ENCODE measurements around the gene SDCBP2.
A peak's percentile ranks its signal among the peaks of the same experiment; 100 is the strongest.

The SDCBP2 gene

GRCh38 chr20:1328680-1329330 lies at the start of gene SDCBP2:
SDCBP2 (minus strand) TSS chr20:1329139; CDS start chr20:1320416, 8,723 bp downstream.
- DNase-seq, result peak; percentile 17

DNA sequence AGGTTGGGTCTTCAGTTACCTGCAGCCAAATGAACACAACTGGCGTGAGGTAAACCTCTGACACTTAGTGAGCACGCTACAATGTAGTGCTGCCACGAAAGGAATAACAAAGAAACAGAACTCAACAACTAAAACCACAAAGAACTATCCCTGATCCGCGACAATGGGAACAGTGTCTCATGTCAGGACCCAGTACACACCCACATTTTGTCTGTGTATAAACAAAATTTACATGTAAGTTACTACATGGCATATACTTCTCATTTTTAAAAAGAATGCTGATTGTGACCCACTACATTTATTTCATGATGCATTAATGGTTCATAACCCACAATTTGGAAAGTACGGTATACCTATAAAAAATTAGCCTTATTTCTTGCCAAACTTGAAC lies 49.8 kb upstream of the SDCBP2 start:
- DNase-seq, result no peak

DNA sequence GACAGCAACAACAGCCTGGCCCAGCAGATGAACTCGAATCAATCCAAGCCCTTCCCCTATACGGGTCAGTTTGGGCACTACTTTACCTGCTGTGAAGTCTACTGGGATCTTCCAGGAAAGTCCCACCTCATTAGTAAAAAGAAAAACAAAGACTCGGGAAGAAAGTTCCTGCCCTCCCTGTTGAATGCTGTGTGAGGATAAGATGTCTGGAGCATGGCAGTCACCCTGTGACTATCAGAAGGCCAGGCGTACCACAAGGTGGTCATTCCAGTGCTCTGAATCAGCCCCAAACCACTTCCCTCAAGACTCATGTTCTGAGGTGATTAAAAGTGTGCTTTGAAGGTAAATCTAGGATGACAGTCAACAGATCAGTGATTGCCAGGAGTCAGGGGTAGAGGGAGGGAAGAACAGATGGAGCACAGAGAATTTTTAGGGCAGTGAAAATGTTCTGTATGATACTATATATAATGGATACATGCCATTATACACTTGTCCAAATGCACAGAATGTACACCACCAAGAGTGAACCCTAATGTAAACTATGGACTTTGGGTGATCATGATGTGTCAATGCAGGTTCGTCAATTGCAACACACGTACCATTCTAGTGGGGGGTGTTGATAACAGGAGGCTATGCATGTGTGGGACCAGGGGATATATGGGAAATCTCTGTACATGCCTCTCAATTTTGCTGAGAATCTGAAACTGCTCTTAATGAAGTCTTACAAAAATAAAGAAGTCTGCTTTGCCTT lies 49.2 kb upstream of the SDCBP2 start:
- DNase-seq, result no peak

DNA sequence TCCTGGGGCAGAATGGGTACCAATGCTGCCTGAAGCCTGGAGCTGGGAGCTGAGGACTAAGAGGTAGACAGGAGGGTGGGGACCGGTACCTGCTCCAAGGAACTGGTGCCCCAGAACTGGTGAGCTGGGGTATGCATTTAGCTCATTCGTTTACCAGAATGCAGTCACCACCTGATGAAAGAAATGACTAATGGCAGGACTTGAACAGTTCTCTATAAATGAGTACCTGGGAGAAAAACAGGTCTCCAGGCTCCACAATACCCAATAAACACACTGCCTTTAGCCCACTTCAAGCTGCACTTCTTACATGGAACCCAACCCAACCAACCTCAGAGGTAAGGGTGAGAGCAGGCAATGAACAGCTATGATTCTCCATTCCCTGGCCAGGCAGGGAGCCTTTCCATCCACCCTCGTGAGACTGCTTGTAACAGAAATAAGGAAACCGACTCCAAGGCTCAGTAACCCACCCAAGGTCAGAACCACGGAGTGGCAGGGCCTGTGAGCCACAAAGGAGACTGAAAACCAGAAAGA lies 48.5 kb upstream of the SDCBP2 start:
- DNase-seq, result no peak

GRCh38 chr20:1376408-1377270 lies 47.7 kb upstream of the SDCBP2 start:
- DNase-seq, result no peak

DNA sequence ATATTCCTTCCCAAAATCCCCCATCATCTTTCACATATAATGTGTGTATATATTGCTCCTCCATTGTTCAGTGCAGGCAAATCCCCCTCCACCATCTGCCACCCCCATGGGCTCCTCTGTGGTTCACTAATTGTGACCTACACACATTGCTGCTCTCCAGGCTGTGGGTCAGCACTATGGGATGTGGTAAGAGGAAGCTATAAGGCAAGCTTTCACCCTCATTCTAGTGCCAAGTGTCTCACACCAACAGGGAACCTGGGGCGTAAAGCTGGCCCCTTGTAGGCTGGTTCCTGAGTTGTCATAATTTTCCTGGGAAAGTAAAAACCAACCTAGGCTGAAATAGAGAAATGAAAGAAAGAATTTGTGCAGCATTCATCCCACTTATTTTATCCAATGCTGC lies 47.1 kb upstream of the SDCBP2 start:
- no peak for DNase-seq

DNA sequence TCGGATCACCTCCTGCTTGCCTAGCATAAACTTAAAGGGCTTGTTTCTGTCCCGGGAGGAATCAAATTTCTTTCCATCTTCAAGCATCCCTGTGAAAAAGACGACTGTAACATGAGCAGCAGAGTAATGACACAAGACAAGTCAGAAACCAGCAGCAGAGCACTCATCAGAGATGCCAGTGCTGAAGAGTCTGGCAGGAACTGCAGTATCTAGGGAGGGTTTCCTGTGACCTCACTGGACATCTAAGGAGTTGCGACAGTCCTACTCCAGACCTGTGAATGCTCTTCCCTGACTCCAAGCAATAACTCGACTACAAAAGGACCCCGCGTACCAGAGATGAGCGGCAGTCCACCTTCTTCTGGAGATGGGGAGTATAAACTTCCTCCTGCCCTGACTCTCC lies 46.6 kb upstream of the SDCBP2 start:
- DNase-seq, result no peak

DNA sequence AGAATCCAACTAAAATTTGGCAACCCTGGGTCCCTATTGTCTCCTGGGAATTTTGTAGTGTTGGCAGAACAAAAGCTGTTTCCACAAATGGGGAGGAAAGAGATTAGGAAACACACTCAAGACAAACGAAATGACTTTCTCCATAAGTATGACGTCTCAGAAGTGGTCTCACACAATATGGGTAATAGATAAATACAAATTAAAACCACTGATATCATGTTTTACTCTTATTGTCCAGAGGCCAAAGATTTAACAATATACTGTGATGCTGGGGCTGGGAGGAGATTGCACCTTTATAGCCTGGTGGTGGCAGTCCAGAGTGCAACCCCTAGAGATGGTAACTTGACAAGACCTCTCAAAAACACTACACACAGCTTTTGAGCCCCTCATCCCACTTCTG lies 45.3 kb upstream of the SDCBP2 start:
- DNase-seq, result no peak

DNA sequence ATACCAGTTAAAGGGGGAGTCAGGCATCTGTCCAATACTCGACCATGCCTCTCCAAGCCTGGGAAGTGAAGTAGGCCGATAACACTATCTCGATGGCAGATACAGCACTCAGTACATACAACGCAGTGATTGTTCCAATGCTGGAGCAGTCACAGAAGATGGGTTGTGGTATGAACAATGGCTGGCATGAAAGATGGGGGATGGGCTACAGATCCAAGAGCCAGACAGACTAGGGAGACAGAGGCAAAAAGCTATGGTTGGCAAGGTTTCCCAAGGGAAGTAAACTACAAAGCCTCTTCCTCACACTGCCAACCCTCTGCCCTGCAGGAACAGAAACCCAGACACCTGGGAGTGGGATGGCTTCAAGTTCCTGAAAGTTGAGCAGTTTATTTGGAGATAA lies 44.7 kb upstream of the SDCBP2 start:
- DNase-seq, result no peak

DNA sequence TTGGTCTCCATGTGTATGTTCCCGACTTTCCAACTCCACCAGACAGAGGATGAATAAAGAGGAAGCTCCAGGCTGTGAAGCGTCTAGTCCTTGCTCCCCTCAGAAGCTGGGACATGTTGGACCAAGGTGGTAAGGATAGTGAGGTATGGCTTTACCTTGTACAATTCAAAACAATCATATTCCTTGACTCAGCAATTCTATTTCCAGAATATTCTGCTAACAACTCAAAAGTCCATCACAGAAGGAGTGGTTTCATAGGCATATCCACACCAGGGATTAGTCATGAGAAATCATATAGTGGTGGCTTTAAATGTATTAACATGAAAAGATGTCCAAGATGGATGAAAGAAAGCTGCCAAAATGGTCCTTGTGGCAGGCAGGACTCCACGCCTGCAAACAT lies 44.1 kb upstream of the SDCBP2 start:
- no peak for DNase-seq

DNA sequence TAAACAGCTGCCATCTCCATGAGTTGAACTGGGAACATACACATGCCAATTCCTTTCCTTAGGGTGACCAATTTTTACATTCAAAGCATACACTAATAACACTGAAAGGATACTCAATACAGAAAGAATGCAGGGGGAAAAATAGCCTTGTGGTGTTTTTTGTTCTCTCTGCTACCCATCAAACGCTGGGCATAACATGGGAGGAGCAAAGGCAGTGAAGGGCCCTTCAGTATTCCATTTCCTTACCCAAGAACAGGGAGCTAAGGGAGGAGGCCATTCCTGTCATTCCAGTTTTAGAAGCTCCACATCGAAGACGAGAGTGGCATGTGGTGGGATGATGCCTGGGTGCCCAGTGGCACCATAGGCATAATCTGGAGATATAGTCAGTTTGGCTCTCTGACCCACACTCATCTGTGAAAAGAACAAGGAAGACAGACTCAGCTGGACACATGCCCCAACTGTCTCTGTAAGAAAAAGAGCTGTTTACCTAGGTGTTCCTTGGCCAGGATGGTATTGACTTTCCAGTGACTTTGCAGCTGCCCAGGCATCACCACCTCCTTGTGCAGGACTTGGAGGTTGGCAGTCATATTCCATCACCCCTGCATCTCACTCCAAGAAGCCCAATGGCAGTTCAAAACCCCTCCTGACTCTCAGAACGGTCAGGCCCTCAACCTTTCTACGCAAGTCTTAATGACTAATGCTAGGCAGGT lies 43.0 kb upstream of the SDCBP2 start:
- no peak for DNase-seq

- no peak for DNase-seq
Measured at GRCh38 chr20:1371202-1371782, 42.4 kb upstream of the SDCBP2 start.

DNA sequence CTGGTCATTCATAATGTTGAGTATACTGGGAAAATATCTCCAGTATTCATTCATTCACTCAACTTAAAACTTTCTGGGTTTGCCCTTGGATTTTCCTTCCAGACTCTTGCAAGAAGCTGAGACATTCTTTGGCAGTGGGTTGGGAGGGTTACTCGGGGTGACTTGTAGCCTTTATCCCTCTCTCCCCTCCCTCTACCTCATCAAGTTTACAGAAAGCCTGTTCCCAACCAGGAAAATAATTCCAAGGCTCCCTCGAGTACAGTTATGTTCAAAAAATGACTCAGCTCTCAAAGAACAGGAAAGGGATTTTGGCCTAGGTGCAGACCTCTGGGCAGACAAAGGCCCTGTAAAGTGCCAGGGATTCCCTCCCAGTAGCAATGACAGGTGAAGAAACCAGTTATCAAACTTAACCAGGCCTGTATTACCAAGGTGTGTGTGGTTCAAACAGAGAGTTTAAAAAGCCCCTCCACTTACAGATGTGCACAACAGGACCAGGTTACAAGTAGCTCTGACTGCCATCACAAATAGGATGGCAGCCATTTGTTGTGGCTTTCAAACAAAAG lies 41.7 kb upstream of the SDCBP2 start:
- DNase-seq, result no peak

GRCh38 chr20:1369970-1370369 lies 41.0 kb upstream of the SDCBP2 start:
- no peak for DNase-seq

GRCh38 chr20:1368448-1369199 lies 39.7 kb upstream of the SDCBP2 start:
- no peak for DNase-seq

- DNase-seq, result no peak
Measured at GRCh38 chr20:1367479-1367878, 38.5 kb upstream of the SDCBP2 start.

DNA sequence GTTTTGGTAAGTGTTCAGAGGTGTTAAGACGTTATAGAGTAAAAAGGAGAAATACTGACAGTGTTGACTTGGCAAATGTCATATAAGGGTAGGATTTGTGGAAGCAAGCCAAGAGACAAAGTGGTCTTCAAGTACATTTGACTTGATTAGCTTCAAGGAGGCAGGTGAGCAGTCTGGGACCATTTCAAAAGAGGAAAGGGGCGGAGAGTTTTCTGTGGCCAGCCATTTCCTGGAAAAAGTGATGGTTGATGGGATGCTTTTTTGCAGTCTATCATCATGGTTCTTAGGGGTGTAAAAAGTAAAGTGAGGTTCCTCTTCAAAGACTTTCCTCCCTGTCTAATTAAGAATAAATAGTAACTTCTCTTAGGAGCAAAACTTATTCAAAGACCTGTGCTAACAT lies 35.2 kb upstream of the SDCBP2 start:
- no peak for DNase-seq

- DNase-seq, result no peak
Measured at GRCh38 chr20:1363522-1363921, 34.6 kb upstream of the SDCBP2 start.

GRCh38 chr20:1362484-1362883 lies 33.5 kb upstream of the SDCBP2 start:
- DNase-seq, result no peak

GRCh38 chr20:1360094-1360846 lies 31.3 kb upstream of the SDCBP2 start:
- no peak for DNase-seq
